SJSA1 (cell line): Measurements from ENCODE around the gene AIF1L. TPM values are rescaled to one million over a fixed set of nuclear protein-coding genes. Genes with fewer than 3 reads are reported as not detected.
A peak's percentile ranks its signal among the peaks of the same experiment; 100 is the strongest.
"Not testable (repeated sequence)": the region's sequence is repeated elsewhere in the genome, so short reads cannot be mapped to it uniquely, and the experiment has no call there.

Experiments
- DNase-seq, 2 experiments: peaks; one replicate each; pipeline ENCODE4 v3.0.0-alpha.2; 2015 to 2020; ENCODE audit warnings: low spot score in 2 of 2, low read depth in 1 of 2
- H3K27ac ChIP-seq: fragments of 250-450 bp; sonication (Bioruptor Pico); 2 replicates; pipeline ENCODE4 v1.5.1; 2020; ENCODE audit warnings: mild to moderate bottlenecking, moderate library complexity
- H3K27me3 ChIP-seq: fragments of 250-450 bp; sonication (Bioruptor Pico); replicated peaks from 2 replicates; pipeline ENCODE4 v1.5.1; 2020; ENCODE audit warnings: mild to moderate bottlenecking, moderate library complexity
- H3K36me3 ChIP-seq: fragments of 250-450 bp; sonication (Bioruptor Pico); 2 replicates; pipeline ENCODE4 v1.5.1; 2020; ENCODE audit warnings: mild to moderate bottlenecking
- H3K4me1 ChIP-seq: fragments of 250-450 bp; sonication (Bioruptor Pico); replicated peaks from 2 replicates; pipeline ENCODE4 v1.6.1; 2021; ENCODE audit warnings: mild to moderate bottlenecking
- H3K4me3 ChIP-seq: fragments of 250-450 bp; sonication (Bioruptor Pico); 2 replicates; pipeline ENCODE4 v1.5.1; 2020; ENCODE audit warnings: mild to moderate bottlenecking
- H3K9me3 ChIP-seq: fragments of 250-450 bp; sonication (Bioruptor Pico); replicated peaks from 2 replicates; pipeline ENCODE4 v1.5.1; 2020; ENCODE audit warnings: mild to moderate bottlenecking
- total RNA-seq: library from RNA; depleted of rRNA; stranded (reverse); fragments of >200 nt; shearing (Covaris generic); gene quantifications from 2 replicates; pipeline ENCODE4 v1.2.3, GENCODE V29; 2014

Gene AIF1L
- total RNA-seq, 1 experiment from 2014 or later: 0.61 TPM

DNA sequence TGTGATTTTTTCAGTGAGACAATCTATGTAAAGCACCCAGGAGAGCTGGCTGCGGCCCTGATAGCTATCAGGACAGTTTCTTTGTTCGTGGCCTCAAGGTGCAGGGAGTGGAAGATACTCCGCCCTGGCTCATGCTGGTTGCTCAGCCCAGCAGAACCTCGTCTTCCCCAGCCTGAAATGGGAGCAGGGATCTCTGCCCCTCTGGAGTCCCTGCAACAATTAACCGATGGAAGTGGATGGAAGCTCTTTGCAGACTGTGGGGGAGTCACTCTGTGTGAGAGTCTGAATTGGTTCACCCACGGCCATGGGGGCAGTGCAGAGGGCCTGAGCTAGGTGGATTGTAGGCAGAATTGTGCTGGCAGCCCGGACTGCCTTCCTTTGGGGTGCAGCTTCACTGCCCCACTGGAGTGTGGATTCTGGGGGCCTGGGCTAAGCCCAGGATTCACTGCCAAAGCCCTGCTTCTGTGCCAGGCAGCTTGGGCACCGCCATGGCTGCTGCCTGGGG lies 2.8 kb downstream of the AIF1L start:
- Histone ChIP-seq H3K4me3 (no peak overlapping the region), H3K36me3 (no peaks in the 10 kb centered on the region), H3K27ac (no peak overlapping the region), H3K9me3 (no peaks in the 10 kb centered on the region), H3K4me1 (peaks cover 11% of the 10 kb centered on the region), H3K27me3 (peaks cover 35% of the 10 kb centered on the region)
- DNase-seq: no peak

DNA sequence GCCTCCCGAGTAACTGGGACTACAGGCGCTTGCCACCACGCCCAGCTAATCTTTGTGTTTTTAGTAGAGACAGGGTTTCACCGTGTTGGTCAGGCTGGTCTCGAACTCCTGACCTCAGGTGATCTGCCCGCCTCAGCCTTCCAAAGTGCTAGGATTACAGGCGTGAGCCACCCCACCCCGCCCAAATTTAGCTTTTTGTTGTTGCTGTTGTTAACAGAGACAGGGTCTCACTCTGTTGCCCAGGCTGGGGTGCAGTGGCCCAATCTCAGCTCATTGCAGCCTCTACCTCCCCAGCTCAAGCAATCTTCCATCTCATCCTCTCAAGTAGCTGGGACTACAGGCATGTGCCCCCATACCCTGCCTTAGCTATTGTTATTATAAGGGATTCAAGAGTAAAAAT lies 3.5 kb downstream of the AIF1L start:
- Histone ChIP-seq H3K27me3 (peaks cover 28% of the 10 kb centered on the region), H3K4me1 (peaks cover 11% of the 10 kb centered on the region)
- H3K27ac ChIP-seq: not testable (repeated sequence)

DNA sequence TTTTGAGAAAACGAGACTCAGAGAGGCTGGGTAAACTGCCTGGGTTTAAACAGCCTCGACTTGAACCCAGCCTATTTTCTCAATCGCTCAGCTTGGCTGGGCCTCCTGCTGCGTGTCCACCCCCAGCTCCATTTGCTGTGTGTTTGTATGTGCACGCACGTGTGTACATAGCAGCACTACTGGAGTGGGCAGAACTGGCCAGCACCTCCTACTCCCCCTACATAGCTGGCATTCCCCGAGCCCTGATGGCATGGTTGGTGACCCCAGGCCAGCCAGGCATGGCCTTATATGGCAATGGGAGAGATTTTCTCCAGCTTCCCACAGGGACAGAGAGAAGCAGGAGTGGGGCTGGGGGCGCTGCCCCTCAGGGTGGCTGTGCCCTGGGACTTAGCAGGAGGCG lies 4.1 kb downstream of the AIF1L start:
- no peak overlapping the region for H3K4me3 ChIP-seq
- H3K9me3 ChIP-seq: no peaks in the 10 kb centered on the region
- peak in 1 of 2 experiments; percentile 17 for DNase-seq
- no peak overlapping the region for H3K27ac ChIP-seq
- H3K27me3 ChIP-seq: peaks cover 22% of the 10 kb centered on the region
- peaks cover 11% of the 10 kb centered on the region for H3K4me1 ChIP-seq
- no peaks in the 10 kb centered on the region for H3K36me3 ChIP-seq

More for the DNA sequence above, 3.5 kb downstream of the AIF1L start:
- H3K9me3 ChIP-seq, H3K36me3 ChIP-seq, DNase-seq, H3K4me3 ChIP-seq: not testable (repeated sequence)

DNA sequence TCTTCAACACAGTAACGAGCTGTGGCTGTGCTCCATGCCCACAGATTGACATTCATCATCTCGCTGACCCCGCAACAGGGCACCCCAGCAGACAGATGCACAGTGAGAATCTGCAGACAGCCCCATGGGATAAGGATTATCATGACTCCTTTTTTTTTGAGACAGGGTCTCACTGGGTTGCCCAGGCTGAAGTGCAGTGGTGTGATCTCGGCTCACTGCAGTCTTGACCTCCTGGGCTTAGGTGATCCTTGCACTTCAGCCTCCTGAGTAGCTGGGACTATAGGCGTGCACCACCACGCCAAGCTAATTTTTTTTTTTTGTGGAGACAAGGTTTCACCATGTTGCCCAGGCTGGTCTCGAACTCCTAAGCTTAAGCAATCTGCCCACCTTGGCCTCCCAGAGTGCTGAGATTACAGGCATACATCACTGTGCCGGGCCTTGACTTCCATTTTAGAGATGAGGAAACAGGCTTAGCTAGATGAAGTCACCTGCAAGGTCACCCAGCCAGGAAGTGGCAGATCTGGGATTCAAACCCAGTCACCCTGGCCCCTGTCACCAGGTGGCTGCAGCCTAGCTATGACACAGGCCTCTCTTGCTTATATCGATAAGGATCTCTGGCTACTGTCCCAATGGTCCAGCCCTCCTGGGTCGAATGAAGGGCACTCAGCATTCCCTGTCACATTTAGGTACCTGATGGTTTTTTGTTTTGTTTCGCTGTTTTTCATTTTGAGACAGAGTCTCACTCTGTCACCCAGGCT lies 5.1 kb downstream of the AIF1L start:
- H3K9me3 ChIP-seq: no peaks in the 10 kb centered on the region
- no peak for DNase-seq
- no peak overlapping the region for H3K27ac ChIP-seq
- H3K4me1 ChIP-seq: peaks cover 11% of the 10 kb centered on the region
- peaks cover 15% of the 10 kb centered on the region for H3K27me3 ChIP-seq
- H3K4me3 ChIP-seq: no peak overlapping the region
- no peaks in the 10 kb centered on the region for H3K36me3 ChIP-seq

DNA sequence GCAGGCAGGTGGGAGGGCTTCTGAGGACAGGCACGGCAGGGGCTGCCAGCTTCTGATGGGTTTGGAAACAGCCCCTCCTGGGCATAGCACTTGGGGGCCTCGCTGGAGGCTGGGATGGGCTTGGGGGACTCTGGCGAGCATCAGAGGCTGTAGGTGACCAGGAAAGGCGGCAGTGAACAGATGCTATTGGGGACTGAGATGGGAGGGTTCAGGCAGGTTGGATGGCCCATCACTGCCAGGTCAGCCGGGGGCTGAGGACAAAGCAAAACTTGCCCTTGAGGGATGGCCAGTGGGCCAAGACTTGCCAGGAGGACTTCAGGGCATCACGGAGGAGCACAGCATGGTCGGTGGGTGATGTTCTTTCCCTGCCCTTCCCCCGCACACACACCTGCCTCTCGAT lies 6.7 kb downstream of the AIF1L start:
- no peak overlapping the region for H3K4me3 ChIP-seq
- H3K9me3 ChIP-seq: no peaks in the 10 kb centered on the region
- H3K36me3 ChIP-seq: no peaks in the 10 kb centered on the region
- H3K27me3 ChIP-seq: 0 out of 2 replicates have a peak, but pooled peaks cover under 1% of the 10 kb centered on the region
- peaks cover 11% of the 10 kb centered on the region for H3K4me1 ChIP-seq
- DNase-seq: no peak
- no peak overlapping the region for H3K27ac ChIP-seq

DNA sequence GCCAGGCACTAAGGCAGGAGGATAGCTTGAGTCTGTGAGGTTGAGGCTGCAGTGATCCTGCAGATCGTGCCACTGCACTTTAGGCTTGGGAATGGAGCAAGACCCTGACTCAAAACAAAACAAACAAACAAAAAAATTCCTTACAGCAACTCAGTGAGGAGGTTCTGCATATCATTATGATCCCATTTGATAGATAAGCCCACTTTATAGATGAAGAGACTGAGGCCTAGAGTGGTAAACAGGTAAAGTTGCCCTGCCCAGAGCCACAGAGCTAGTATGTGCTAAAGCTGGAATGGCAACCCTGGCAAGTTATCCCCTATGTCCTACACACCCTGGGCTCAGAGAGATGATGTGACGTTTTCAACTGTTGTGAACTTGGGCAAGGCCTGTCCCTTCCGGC lies 7.2 kb downstream of the AIF1L start:
- H3K9me3 ChIP-seq: no peaks in the 10 kb centered on the region
- no peak overlapping the region for H3K4me3 ChIP-seq
- H3K27me3 ChIP-seq: no peaks in the 10 kb centered on the region
- H3K36me3 ChIP-seq: no peaks in the 10 kb centered on the region
- no peak overlapping the region for H3K27ac ChIP-seq
- peaks cover 11% of the 10 kb centered on the region for H3K4me1 ChIP-seq
- DNase-seq: no peak

DNA sequence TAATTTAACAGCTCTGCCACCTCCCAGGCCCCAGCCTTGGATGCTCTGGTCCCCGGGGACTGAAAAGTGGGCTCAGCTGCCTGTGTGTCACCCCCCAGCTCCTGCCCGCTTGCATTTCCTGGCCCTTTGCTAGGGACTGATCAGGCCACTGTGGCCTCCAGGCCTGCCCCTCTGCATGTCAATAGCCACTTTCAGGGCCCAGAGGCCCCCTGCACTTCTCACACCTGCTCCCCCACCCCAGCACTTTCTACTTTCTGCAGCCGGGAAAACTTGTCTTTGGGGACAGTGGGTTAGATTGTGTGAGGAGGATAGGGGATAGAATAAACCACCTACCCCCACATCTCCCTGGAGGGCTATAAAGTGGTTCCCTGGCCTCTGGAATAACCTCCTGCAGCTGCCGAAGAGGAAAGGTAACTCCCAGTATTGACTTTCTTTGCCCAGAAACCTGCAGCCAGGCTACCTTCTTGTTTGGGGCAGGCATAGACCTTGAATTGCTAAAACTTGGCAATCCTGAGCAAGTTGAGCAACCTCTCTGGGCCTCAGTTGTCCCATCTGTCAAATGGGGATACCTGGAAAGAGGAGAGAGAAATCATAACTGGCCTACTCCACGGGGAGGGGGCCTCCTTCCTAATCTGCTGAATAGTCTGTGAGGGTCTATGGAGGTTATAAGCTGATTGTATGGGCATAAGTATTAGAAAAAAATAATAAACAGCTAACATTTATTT lies 7.8 kb downstream of the AIF1L start:
- no peaks in the 10 kb centered on the region for H3K27me3 ChIP-seq
- H3K27ac ChIP-seq: no peak overlapping the region
- H3K9me3 ChIP-seq: no peaks in the 10 kb centered on the region
- H3K4me1 ChIP-seq: peaks cover 11% of the 10 kb centered on the region
- H3K4me3 ChIP-seq: no peak overlapping the region
- DNase-seq: no peak
- no peaks in the 10 kb centered on the region for H3K36me3 ChIP-seq

DNA sequence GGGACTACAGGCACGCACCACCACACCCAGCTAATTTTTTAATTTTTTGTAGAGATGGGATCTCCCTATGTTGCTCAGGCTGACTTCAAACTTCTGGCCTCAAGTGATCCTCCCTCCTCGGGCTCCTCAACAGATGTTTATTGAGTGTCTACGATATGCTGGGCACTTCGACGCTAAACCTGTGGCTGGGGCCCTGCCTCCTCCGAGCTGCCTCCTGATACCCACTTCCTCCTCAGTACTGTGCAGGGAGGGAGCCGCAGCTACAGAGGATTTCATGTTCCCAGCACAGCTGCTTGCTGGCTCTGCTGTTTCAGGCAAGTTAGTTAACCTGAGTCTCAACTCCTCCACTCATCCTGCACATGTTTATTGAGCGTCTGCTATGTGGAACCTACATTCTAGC lies 9.6 kb downstream of the AIF1L start:
- Histone ChIP-seq H3K4me3 (no peak overlapping the region), H3K9me3 (no peaks in the 10 kb centered on the region), H3K27ac (no peak overlapping the region), H3K4me1 (peaks cover under 1% of the 10 kb centered on the region; the same call in 1 of the 2 replicates), H3K36me3 (no peaks in the 10 kb centered on the region), H3K27me3 (no peaks in the 10 kb centered on the region)
- DNase-seq: no peak

DNA sequence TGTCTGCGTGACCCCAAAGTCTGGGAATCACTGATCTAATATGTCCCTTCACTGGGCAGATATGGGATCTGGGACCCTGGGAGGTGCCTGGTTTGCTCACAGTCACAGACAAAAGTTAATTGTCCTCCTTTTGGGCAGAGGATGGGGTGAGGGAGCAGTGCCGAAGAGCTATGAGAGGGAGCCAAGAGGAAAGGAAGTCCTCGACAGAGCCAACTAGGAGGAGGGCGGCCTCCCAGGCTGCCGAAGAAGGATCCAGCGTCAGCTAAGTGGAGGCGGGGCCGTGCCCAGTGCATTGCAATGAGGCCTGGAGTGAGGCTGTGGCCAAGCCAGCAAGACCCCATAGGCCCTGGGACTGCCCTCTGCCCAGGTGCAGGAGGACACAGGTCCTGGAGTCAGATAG lies 11.4 kb downstream of the AIF1L start:
- no peaks in the 10 kb centered on the region for H3K36me3 ChIP-seq
- no peaks in the 10 kb centered on the region for H3K9me3 ChIP-seq
- no peak for DNase-seq
- H3K27me3 ChIP-seq: no peaks in the 10 kb centered on the region
- H3K4me1 ChIP-seq: no peaks in the 10 kb centered on the region
- H3K27ac ChIP-seq: no peak overlapping the region
- H3K4me3 ChIP-seq: no peak overlapping the region

DNA sequence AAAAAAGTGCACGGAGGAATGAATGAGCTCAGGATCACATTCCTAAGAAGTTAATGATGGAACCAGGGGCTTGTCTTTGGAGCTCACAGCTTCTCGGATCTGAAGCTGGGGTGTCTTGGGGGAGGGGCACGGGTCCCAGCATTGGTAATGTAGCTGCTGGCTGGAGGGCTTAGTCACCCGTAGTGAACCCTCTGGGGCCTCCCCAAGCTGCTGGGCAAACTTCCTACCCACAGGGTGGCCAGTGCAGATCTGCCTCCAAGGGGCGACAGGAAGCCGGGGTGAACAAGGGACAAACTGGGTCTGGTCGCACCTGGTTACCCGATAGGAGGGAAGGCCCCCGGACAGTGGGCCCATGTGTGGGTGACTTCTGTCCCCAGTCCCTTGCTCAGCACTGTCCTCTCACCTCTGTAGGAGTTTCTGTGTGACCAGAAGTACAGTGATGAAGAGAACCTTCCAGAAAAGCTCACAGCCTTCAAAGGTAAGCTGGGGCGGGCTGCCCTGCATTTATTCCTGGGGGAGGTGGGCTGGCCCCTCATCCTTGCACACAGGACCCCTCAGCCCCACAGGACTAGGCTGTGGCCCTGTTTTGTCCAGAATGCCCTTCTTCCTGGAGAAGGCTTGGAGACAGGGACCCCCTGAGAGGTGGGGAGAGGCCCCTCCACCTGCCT lies 15.0 kb downstream of the AIF1L start:
- Histone ChIP-seq H3K4me1 (no peaks in the 10 kb centered on the region), H3K4me3 (no peak overlapping the region), H3K9me3 (no peaks in the 10 kb centered on the region), H3K27me3 (no peaks in the 10 kb centered on the region), H3K27ac (no peak overlapping the region), H3K36me3 (no peaks in the 10 kb centered on the region)
- no peak for DNase-seq

DNA sequence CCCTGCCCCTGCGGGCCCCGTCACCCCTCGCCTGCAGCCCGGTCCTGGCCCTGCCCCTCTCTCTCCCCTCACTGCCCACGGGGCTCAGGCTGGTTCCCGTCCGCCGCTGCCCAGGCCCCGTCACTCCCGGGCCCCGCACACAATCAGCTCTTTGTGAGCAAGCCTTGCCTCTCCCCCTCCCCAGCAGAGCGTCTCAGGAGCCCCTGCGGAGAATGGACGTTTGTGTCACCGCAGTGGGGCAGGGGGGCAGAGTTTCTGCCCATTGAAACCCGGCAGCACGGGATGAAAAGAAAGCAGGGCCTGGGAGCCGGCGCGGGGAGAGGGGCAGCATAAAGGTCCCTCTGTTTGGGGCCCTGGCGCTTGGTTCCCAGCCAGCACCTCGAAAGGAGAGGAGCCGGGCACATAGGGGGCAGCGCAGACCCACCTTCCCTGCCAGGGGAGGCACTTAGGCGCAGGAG lies 15.6 kb downstream of the AIF1L start:
- no peak for DNase-seq
- H3K27ac ChIP-seq: no peak overlapping the region
- no peak overlapping the region for H3K4me3 ChIP-seq
- H3K4me1 ChIP-seq: no peaks in the 10 kb centered on the region
- H3K9me3 ChIP-seq: no peaks in the 10 kb centered on the region
- no peaks in the 10 kb centered on the region for H3K27me3 ChIP-seq
- H3K36me3 ChIP-seq: no peaks in the 10 kb centered on the region

DNA sequence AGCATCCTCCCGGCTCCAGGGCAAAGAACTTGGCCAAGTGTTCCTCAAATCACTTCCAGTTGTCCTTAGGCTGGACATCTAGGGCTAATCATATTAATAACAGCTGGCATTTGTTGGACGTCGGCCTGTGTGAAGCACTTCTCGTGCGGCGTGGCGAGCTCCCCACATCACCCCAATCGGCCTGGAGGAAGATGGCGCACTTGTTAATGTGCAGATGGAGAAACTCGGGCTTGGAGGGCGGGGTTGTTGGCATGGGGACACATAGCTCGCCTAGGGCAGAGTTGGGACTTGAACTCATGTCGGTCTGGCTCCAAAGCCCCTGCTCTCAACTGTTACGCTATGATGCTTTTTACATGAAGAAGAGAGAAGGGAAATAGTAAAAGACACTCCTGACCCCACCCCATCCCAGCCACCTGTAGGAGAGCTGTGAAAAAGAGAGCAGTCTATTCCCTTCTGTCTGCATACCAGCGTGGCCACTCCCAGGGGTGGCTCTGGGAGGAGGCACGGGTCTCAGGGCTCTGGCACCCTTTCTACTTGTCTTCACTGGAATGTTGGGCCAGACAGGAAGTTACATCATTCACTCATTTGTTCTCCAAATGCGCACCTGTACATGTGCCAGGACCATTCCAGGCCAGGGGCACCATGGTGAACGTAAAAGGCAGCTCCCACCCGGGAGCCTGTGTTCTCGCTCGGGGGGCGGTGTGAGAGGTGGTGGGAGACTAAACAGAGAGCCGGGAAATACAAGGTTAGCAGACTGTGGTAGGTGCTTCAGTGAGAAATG lies 16.2 kb downstream of the AIF1L start:
- Histone ChIP-seq H3K4me1 (no peaks in the 10 kb centered on the region), H3K27me3 (no peaks in the 10 kb centered on the region), H3K4me3 (no peak overlapping the region), H3K27ac (no peak overlapping the region), H3K9me3 (no peaks in the 10 kb centered on the region), H3K36me3 (no peaks in the 10 kb centered on the region)
- DNase-seq: no peak

DNA sequence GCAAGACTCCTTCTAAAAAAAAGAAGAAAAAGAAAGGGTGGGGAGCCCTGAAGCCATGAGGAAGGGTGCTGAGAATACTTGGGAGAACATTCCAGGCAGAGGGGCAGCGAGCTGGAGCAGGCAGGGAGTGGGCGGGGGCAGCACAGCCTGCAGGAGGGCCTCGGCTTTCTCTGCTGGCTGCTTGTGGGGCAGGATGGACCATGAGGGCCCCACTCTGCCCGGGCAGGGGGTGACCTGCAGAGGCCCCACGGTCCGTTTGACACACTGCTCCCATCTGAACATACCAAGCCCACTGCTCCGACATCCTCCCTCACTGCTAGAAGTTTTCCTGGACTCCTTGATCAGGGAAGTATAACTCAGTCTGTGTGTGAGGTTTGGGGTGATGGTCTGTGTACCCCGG lies 17.3 kb downstream of the AIF1L start:
- DNase-seq: no peak
- Histone ChIP-seq H3K4me1 (no peaks in the 10 kb centered on the region), H3K9me3 (no peaks in the 10 kb centered on the region), H3K27ac (no peak overlapping the region), H3K27me3 (no peaks in the 10 kb centered on the region), H3K4me3 (no peak overlapping the region), H3K36me3 (no peaks in the 10 kb centered on the region)
